ENCODE data around the gene FGGY.

The FGGY gene

DNA sequence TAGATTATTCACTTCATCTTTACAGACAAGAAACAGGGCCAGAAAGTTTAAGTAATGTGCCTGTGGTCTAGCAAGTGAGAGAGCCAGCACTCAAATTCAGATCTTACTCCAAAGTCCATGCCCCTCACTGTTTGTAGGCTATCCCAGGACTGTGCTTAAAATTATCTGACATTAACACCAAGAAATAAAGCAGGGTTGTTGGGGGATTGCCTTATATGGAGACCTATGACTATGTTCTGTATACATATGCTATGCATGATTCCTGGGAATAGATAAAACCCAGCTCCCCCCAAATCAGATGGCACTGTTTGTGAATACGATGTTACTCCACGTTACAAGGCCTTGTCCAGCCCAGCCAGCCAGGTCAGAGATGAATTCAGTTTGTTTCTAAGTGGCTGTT is 386.3 kb downstream of the FGGY start:
- Histone ChIP-seq H3F3A (ENCODE audit: insufficient read depth) (no peaks in the 10 kb centered on the region), H3K9me2 (replicated peaks; ENCODE audit: insufficient read depth, low read length) (no peaks in the 10 kb centered on the region), H3K79me2 (ENCODE audit: insufficient read depth, low read length) (no peaks in the 10 kb centered on the region), H3K27ac (ENCODE audit: low read depth, low read length) (no peak overlapping the region), H3K9ac (ENCODE audit: low read length) (no peak overlapping the region), H3K4me3 (ENCODE audit: insufficient read depth, low read length, poor library complexity, severe bottlenecking) (no peak overlapping the region), H3K4me2 (ENCODE audit: low read depth, low read length, poor library complexity, severe bottlenecking) (no peak overlapping the region), H3K27me3 (ENCODE audit: low read length) (no peaks in the 10 kb centered on the region), H4K20me1 (ENCODE audit: low read depth, low read length) (no peaks in the 10 kb centered on the region), H2AFZ (ENCODE audit: low read depth, low read length, severe bottlenecking) (no peak overlapping the region), H3K9me3 (ENCODE audit: insufficient read depth, low read length) (no peaks in the 10 kb centered on the region), H3K36me3 (ENCODE audit: low read length) (no peaks in the 10 kb centered on the region)
- no peak for TF ChIP-seq EZH2phosphoT487 (conservative IDR thresholded peaks at IDR 0.05; ENCODE audit: low read length)
- TF ChIP-seq, protein P1, sequence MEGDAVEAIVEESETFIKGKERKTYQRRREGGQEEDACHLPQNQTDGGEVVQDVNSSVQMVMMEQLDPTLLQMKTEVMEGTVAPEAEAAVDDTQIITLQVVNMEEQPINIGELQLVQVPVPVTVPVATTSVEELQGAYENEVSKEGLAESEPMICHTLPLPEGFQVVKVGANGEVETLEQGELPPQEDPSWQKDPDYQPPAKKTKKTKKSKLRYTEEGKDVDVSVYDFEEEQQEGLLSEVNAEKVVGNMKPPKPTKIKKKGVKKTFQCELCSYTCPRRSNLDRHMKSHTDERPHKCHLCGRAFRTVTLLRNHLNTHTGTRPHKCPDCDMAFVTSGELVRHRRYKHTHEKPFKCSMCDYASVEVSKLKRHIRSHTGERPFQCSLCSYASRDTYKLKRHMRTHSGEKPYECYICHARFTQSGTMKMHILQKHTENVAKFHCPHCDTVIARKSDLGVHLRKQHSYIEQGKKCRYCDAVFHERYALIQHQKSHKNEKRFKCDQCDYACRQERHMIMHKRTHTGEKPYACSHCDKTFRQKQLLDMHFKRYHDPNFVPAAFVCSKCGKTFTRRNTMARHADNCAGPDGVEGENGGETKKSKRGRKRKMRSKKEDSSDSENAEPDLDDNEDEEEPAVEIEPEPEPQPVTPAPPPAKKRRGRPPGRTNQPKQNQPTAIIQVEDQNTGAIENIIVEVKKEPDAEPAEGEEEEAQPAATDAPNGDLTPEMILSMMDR (IDR thresholded peaks at IDR 0.05; ENCODE audit: insufficient read depth, low read length, poor library complexity, severe bottlenecking), result no peak

DNA sequence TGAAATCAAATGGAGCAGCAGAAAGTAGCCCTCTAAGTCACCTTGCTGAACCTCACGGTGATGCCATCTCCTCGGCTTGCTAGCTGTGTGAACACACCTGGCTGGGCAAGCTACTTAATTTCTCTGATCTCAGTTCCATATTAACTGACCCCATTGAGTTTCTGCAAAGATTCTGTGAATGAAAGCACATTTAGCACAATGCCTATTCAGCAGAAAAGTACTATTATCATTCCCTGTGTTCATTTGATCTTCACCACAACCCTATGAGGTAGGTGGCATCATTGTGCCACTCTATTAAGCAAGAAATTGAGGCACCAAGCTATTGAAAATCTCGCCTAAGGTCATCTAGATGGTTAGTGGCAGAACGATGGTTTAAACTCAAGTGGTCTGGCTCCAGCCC is 387.8 kb downstream of the FGGY start:
- TF ChIP-seq, protein P1 (IDR thresholded peaks at IDR 0.05; ENCODE audit: insufficient read depth, low read length, poor library complexity, severe bottlenecking), result no peak
- TF ChIP-seq EZH2phosphoT487 (conservative IDR thresholded peaks at IDR 0.05; ENCODE audit: low read length), result no peak
- Histone ChIP-seq H4K20me1 (ENCODE audit: low read depth, low read length) (no peaks in the 10 kb centered on the region), H3K4me2 (ENCODE audit: low read depth, low read length, poor library complexity, severe bottlenecking) (no peak overlapping the region), H2AFZ (ENCODE audit: low read depth, low read length, severe bottlenecking) (no peak overlapping the region), H3K9me2 (replicated peaks; ENCODE audit: insufficient read depth, low read length) (no peaks in the 10 kb centered on the region), H3K9me3 (ENCODE audit: insufficient read depth, low read length) (no peaks in the 10 kb centered on the region), H3K79me2 (ENCODE audit: insufficient read depth, low read length) (no peaks in the 10 kb centered on the region), H3K27ac (ENCODE audit: low read depth, low read length) (no peak overlapping the region), H3K4me3 (ENCODE audit: insufficient read depth, low read length, poor library complexity, severe bottlenecking) (no peak overlapping the region), H3K9ac (ENCODE audit: low read length) (no peak overlapping the region), H3K36me3 (ENCODE audit: low read length) (no peaks in the 10 kb centered on the region), H3K27me3 (ENCODE audit: low read length) (no peaks in the 10 kb centered on the region), H3F3A (ENCODE audit: insufficient read depth) (no peaks in the 10 kb centered on the region)

DNA sequence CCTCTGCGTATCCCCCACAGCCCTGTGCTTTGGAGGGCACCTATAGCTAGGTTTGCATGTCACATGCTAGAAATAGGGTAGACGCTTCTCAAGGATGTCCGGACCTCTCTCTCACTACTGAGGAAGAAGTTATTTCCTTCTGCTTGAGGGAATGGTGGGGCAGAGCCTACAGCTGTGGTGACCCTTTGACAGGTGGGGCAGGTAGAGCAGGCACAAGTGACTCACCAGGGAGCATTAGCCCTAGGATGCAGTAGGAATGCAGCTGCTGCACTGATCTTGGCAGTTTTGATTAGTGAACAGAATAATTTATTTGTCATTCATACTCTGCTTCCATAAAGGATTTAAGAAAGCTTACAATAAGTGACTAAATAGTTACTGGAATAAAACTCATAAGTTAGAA is 388.2 kb downstream of the FGGY start:
- Histone ChIP-seq H3K4me2 (ENCODE audit: low read depth, low read length, poor library complexity, severe bottlenecking) (no peak overlapping the region), H3K9me2 (replicated peaks; ENCODE audit: insufficient read depth, low read length) (no peaks in the 10 kb centered on the region), H3K9ac (ENCODE audit: low read length) (no peak overlapping the region), H2AFZ (ENCODE audit: low read depth, low read length, severe bottlenecking) (no peak overlapping the region), H3K27me3 (ENCODE audit: low read length) (no peaks in the 10 kb centered on the region), H3K27ac (ENCODE audit: low read depth, low read length) (no peak overlapping the region), H3F3A (ENCODE audit: insufficient read depth) (no peaks in the 10 kb centered on the region), H3K79me2 (ENCODE audit: insufficient read depth, low read length) (no peaks in the 10 kb centered on the region), H3K36me3 (ENCODE audit: low read length) (no peaks in the 10 kb centered on the region), H3K4me3 (ENCODE audit: insufficient read depth, low read length, poor library complexity, severe bottlenecking) (no peak overlapping the region), H3K9me3 (ENCODE audit: insufficient read depth, low read length) (no peaks in the 10 kb centered on the region), H4K20me1 (ENCODE audit: low read depth, low read length) (no peaks in the 10 kb centered on the region)
- TF ChIP-seq EZH2phosphoT487 (conservative IDR thresholded peaks at IDR 0.05; ENCODE audit: low read length), result no peak
- TF ChIP-seq, protein P1 (IDR thresholded peaks at IDR 0.05; ENCODE audit: insufficient read depth, low read length, poor library complexity, severe bottlenecking), result no peak
